Stimulated activated CD8-positive, alpha-beta memory T cell treated with anti-CD3 and anti-CD28 coated beads, Interleukin-4, amount 100 ng/mL, for 48 hours (primary cell): ENCODE data around the gene COPZ2.
"Not testable (repeated sequence)": the region's sequence is repeated elsewhere in the genome, so short reads cannot be mapped to it uniquely, and the experiment has no call there.

Source experiments
- DNase-seq: peaks from one replicate; pipeline ENCODE4 v3.0.0-alpha.2; 2020

COPZ2 gene

GRCh38 chr17:48037036-48037837, at the start of gene COPZ2:
TSS of gene COPZ2 (minus strand) at chr17:48037797. CDS start at chr17:48037777, 20 bp downstream.
- DNase-seq: peak; percentile 74

DNA sequence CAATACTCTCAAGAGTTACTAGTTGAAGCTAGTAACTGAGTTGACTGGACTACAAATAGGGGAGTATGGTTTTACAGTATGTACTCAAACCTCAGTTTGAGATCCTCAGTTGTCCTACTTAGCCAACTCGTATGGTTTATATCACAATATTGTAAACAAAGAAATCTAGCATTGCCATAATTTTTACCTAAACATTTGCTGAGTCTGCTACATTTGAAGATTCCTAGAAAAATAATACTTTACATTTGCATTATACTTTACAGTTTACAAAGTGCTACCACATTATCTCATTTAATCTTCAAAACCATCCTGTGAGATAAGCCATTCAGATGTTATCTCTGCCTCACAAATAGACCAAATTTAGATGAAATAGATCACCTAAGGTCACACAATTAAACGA, 47.3 kb upstream of the COPZ2 start:
- no peak for DNase-seq

- no peak for DNase-seq
Observed at GRCh38 chr17:48081858-48082257, 44.3 kb upstream of the COPZ2 start.

- DNase-seq: not testable (repeated sequence)
Observed at GRCh38 chr17:48077152-48077551, 39.6 kb upstream of the COPZ2 start.

DNA sequence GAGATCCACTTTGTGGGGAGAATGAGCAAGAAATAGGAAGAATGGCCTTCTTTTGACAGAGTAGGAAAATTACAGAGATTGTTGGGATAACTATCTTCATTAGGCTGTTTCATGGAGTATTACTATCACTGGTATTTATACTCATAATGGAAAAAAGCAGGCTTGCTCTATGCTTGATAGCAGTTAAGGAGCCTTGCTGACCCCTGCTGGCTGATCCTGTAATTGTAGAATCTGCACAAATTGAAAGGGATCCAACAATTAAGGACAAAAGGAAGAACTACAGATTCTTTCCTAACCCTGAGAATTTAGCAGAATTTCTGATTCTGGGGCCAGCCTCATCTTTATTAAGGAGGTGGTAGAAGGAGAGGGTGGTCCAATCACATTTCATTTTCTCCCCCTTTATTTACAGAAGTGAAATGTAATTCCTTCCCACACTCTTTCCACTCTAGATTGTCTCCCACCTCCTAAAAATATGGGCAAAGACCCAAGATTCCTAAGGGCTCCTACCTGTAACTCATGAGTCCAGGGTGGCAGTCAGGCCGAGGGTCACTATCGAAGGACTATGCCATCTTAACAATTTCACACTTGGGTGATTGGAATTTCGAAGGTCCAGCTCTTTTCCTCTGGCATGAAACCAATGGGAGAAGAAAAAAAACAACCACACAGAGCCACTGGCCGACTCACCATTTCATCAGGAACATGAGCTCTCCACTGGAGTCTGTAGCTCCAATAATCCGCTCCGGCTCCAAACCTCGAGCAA, 36.9 kb upstream of the COPZ2 start:
- peak; percentile 86 for DNase-seq

DNA sequence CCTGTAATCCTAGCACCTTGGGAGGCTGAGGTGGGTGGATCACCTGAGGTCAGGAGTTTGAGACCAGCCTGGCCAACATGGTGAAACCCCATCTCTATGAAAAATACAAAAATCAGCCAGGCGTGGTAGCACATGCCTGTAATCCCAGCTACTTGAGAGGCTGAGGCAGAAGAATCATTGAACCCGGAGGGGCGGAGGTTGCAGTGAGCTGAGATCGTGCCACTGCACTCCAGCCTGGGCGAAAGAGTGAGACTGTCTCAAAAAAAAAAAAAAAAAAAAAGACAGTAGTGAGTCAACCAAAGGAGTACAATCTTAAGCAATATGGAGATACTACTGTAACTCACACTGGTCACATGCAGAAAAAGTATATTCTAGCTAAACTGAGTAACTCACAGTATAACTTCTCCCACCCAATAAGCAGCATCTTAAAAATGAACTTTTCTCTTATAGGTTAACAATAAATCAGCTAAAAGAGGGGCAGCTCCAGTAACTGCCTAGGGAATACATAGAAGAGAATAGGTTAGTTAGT, 36.0 kb upstream of the COPZ2 start:
- DNase-seq: not testable (repeated sequence)

- not testable (repeated sequence) for DNase-seq
Observed at GRCh38 chr17:48072811-48073210, 35.2 kb upstream of the COPZ2 start.

GRCh38 chr17:48071654-48072053, 34.1 kb upstream of the COPZ2 start:
- no peak for DNase-seq

- DNase-seq: no peak
Observed at GRCh38 chr17:48070195-48070594, 32.6 kb upstream of the COPZ2 start.

DNA sequence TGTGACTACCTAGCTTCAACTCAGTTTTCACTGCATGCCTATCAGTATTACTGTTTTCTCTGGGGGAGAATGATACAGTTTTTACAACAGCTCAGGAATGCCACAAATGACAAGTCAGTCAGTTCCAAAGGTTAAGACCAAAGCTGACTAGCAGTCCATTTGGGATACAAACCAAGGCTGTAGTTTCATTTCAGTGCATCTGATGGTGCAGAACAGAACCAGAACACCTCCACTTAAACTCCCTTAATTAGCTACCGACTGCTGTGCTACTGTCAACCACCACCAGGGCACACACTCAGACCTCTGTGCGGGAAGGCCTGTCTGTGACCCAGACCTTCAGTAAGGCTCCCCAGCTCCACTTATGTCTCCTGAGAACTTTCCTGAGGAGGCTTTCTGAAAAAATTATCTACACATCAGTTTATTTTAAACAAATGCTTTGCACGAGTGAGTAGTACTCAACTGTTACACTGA, 30.9 kb upstream of the COPZ2 start:
- DNase-seq: no peak

DNA sequence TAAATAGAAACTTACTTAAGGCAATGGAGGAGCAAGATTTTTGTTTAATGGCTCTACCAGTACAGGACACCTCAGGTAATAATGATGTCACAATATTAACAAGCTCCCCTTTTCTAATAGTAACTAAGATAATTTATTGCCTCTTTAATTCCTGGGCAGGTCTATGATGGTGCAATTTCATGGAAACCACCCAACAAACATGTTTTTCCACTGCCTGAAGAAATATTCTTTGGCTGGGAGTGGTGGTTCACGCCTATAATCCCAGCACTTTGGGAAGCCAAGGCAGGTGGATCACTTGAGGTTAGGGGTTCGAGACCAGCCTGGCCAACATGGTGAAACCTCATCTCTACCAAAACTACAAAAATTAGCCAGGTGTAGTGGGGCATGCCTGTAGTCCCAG, 30.2 kb upstream of the COPZ2 start:
- not testable (repeated sequence) for DNase-seq

GRCh38 chr17:48067245-48067644, 29.6 kb upstream of the COPZ2 start:
- no peak for DNase-seq

GRCh38 chr17:48066656-48067055, 29.1 kb upstream of the COPZ2 start:
- DNase-seq: no peak

GRCh38 chr17:48066192-48066591, 28.6 kb upstream of the COPZ2 start:
- DNase-seq: no peak

DNA sequence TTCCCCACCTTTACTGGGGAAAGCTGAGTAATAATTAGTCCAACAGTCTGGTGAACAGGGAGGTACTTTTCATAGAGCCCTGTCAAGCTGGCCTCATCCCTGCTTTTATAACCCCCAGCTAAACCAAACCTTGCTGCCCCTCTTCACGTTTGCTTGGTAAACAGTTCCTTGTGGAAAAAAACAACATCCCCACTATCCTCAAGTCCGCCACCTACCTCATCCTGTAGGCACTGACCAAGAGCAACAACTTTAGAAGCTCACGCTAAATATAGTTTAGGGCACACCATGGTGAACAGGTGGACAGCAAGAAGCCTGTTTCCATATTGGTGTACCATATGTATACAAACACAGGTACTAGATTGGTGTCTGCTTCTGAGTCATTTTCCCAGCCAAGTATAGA, 27.0 kb upstream of the COPZ2 start:
- no peak for DNase-seq

- DNase-seq: no peak
Observed at GRCh38 chr17:48062273-48062672, 24.7 kb upstream of the COPZ2 start.

DNA sequence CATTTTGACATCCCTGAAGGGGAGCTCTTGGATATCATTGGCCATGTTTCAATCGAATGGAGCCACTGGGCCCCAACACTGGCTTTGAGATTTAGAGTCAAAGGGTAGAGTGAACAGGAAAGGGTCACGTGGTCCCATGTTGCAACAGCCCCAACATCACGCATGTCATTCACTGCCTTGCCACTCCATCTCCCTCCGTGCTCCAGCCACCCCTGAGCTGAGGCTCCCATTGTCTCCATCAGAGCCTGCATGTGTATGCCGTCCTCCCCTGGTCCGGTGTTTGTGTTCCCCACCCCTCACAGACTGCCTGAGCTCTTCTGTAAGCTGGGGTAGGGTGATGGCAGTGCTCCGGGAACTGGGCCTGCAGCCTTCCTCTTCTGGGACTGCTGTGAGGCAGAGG, 22.7 kb upstream of the COPZ2 start:
- no peak for DNase-seq

DNA sequence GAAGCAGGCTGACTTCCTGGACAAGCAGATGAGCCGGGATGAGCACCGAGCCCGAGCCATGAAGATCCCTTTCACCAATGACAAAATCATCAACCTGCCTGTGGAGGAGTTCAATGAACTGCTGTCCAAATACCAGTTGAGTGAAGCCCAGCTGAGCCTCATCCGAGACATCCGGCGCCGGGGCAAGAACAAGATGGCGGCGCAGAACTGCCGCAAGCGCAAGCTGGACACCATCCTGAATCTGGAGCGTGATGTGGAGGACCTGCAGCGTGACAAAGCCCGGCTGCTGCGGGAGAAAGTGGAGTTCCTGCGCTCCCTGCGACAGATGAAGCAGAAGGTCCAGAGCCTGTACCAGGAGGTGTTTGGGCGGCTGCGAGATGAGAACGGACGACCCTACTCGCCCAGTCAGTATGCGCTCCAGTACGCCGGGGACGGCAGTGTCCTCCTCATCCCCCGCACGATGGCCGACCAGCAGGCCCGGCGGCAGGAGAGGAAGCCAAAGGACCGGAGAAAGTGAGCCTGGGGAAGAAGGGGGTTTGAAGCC, 21.6 kb upstream of the COPZ2 start:
- DNase-seq: no peak

DNA sequence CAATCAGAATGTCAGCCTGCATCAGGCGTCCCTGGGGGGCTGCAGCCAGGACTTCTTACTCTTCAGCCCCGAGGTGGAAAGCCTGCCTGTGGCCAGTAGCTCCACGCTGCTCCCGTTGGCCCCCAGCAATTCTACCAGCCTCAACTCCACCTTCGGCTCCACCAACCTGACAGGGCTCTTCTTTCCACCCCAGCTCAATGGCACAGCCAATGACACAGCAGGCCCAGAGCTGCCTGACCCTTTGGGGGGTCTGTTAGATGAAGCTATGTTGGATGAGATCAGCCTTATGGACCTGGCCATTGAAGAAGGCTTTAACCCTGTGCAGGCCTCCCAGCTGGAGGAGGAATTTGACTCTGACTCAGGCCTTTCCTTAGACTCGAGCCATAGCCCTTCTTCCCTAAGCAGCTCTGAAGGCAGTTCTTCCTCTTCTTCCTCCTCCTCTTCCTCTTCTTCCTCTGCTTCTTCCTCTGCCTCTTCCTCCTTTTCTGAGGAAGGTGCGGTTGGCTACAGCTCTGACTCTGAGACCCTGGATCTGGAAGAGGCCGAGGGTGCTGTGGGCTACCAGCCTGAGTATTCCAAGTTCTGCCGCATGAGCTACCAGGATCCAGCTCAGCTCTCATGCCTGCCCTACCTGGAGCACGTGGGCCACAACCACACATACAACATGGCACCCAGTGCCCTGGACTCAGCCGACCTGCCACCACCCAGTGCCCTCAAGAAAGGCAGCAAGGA, 21.0 kb upstream of the COPZ2 start:
- DNase-seq: no peak

- DNase-seq: no peak
Observed at GRCh38 chr17:48057626-48058025, 20.0 kb upstream of the COPZ2 start.

DNA sequence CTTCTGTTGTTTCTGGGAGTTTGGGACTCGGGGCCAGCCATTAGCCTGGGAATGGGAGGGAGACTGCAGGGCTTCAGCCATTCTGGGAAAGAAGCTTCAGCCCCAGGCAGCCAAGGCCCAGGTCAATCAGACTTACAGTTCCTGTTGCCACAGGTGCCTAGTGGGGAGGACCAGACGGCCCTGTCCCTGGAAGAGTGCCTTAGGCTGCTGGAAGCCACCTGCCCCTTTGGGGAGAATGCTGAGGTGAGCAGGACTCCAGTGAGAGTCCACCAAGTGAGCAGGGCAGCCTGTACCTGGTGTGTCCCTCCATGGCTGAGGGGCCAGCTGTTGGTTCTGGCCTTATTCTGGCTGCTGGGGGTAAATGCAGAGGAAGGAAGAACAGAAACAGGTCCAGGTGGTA, 19.3 kb upstream of the COPZ2 start:
- DNase-seq: no peak

DNA sequence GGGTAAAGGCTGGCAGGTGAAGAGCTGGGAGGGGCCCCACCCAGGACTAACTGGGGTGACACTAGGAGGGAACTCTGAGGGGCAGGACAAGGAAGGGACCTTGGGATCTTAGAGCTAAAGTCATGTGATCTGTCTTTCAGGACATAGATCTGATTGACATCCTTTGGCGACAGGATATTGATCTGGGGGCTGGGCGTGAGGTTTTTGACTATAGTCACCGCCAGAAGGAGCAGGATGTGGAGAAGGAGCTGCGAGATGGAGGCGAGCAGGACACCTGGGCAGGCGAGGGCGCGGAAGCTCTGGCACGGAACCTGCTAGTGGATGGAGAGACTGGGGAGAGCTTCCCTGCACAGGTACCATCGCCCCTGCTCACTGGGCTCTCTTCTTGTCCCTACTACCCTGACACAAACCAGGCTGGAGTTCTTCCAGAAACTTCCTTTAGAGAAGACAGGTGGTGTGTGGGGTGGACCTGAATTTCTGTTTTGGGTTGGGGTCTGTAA, 18.7 kb upstream of the COPZ2 start:
- no peak for DNase-seq
